Ovary (tissue), 9 donors: ENCODE results near the gene PTGFR. TPM values are rescaled to one million over a fixed set of nuclear protein-coding genes. Genes with fewer than 3 reads are reported as not detected.

ENCODE experiments used
- DNase-seq, 5 donors: peaks; one replicate each; pipeline ENCODE4 v3.0.0-alpha.2; 2019 to 2020
- H3K27ac ChIP-seq, 2 donors: fragments of 200-600 bp; one replicate each; pipeline versions ENCODE4 v1.5.1 to v1.8.0; 2019 to 2022
- H3K27me3 ChIP-seq: fragments of 200-600 bp; one replicate; pipeline ENCODE4 v1.8.0; 2022
- H3K36me3 ChIP-seq: fragments of 200-600 bp; sonication (generic); one replicate; pipeline ENCODE4 v1.5.1; 2019
- H3K4me1 ChIP-seq: one replicate; pipeline ENCODE4 v1.8.1; 2013; ENCODE audit warnings: mild to moderate bottlenecking, moderate library complexity; ENCODE audit not compliant: insufficient read depth
- H3K4me3 ChIP-seq: fragments of 200-600 bp; sonication (generic); one replicate; pipeline ENCODE4 v1.5.1; 2017
- H3K9me3 ChIP-seq, 2 donors: fragments of 200-600 bp in 1 of 2; sonication (generic) in 1 of 2; one replicate each; pipeline versions ENCODE4 v1.5.1 to v1.8.1; 2013 to 2019; ENCODE audit warnings: mild to moderate bottlenecking in 1 of 2, moderate library complexity in 1 of 2
- EP300 ChIP-seq: sonication (generic); formaldehyde crosslinking; IDR thresholded peaks from one replicate; pipeline ENCODE4 v1.6.1; 2017; ENCODE audit warnings: antibody characterized with exemption
- POLR2A ChIP-seq: fragments of 450-650 bp; IDR thresholded peaks from one replicate; pipeline ENCODE4 v1.6.1; 2017; ENCODE audit warnings: antibody characterized with exemption, mild to moderate bottlenecking, moderate library complexity
- WGBS, 3 donors: extraction: QIAGEN DNeasy Blood & Tissue Kit in 1 of 3; methylation state at CpG; one replicate each; pipeline versions ENCODE4 v1.1.5 to v1.1.7; 2013 to 2017; 5-methylcytosine and 5-hydroxymethylcytosine counted together
- intact Hi-C, 4 donors: fragments of 100-400 bp; cut with DNase I; formaldehyde crosslinking; loops; one replicate each; pipeline versions ENCODE4 v1.11.0 to v1.15.1; 2022 to 2023
- polyA plus RNA-seq, 2 donors: library from polyadenylated mRNA; stranded (reverse); fragments of 200-250 nt in 1 of 2; fragments of 350-450 nt in 1 of 2; fragmentation: Illumina TruSeq in 1 of 2; extraction: RNeasy Lipid Tissue Mini Kit (QIAGEN cat#74804) in 1 of 2; gene quantifications; one replicate each; pipeline ENCODE4 v1.2.3, GENCODE V29; 2013 to 2014
- total RNA-seq, 7 donors: library from RNA; depleted of rRNA in 2 of 7; stranded (reverse); fragments of >200 nt in 2 of 7; fragmentation: NEBNext Ultra II Directional in 3 of 7; extraction: Animal tissue kit (Norgen Biotek cat#: 25700) in 3 of 7; gene quantifications; one replicate each; pipeline versions ENCODE4 v1.1.0 to v1.2.4, GENCODE V29; 2016 to 2023
- TF ChIP-seq, protein P1 (sequence below), 3 donors: fragments of 450-650 bp in 2 of 3; fragments of 200-600 bp in 1 of 3; IDR thresholded peaks; one replicate each; pipeline versions ENCODE4 v1.5.1 to v1.8.0; 2016 to 2022; ENCODE audit warnings: antibody characterized with exemption in 3 of 3, mild to moderate bottlenecking in 1 of 3
- donor health status: DM: no; HTN: no; CAD: no; lungs with moderate emphysema.
- donor health status: DM: no; HTN: no; CAD: no.
- donor health status: Bipolar disorder and iron deficiency.
- donor health status: DM: yes; HTN: yes; CAD: no.
- donor health status: DM: no; HTN: no; CAD: no.
- donor health status: DM: yes; HTN: yes; CAD: no.

PTGFR gene
- total and polyA plus RNA-seq, 9 donors = 2.0 to 42.6 (median 3.8) TPM

GRCh38 chr1:78541479-78541878 is 50.7 kb downstream of the PTGFR start:
- TF ChIP-seq, protein P1, sequence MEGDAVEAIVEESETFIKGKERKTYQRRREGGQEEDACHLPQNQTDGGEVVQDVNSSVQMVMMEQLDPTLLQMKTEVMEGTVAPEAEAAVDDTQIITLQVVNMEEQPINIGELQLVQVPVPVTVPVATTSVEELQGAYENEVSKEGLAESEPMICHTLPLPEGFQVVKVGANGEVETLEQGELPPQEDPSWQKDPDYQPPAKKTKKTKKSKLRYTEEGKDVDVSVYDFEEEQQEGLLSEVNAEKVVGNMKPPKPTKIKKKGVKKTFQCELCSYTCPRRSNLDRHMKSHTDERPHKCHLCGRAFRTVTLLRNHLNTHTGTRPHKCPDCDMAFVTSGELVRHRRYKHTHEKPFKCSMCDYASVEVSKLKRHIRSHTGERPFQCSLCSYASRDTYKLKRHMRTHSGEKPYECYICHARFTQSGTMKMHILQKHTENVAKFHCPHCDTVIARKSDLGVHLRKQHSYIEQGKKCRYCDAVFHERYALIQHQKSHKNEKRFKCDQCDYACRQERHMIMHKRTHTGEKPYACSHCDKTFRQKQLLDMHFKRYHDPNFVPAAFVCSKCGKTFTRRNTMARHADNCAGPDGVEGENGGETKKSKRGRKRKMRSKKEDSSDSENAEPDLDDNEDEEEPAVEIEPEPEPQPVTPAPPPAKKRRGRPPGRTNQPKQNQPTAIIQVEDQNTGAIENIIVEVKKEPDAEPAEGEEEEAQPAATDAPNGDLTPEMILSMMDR (IDR thresholded peaks at IDR 0.05) = no peak
- TF ChIP-seq EP300 = no peak
- TF ChIP-seq POLR2A = no peak
- intact Hi-C loops = no loop called here

GRCh38 chr1:78543941-78544643 is 53.3 kb downstream of the PTGFR start:
- WGBS, 3 donors = 77 to 82% (median 81%) methylated on average over 3 of the region's 3 CpGs
- no peak for DNase-seq
- H3K4me1 ChIP-seq = no peaks in the 10 kb centered on the region
- no peak overlapping the region for H3K27ac ChIP-seq
- H3K4me3 ChIP-seq = no peak overlapping the region
- H3K9me3 ChIP-seq = peaks cover 0 to 2% of the 10 kb centered on the region in 2 donors
- H3K36me3 ChIP-seq = no peaks in the 10 kb centered on the region
- no peaks in the 10 kb centered on the region for H3K27me3 ChIP-seq
- intact Hi-C loops = no loop called here
- no peak for TF ChIP-seq EP300
- TF ChIP-seq POLR2A = no peak
- TF ChIP-seq, protein P1 (IDR thresholded peaks at IDR 0.05) = no peak

More at GRCh38 chr1:78541479-78541878, 50.7 kb downstream of the PTGFR start:
- DNase-seq = no peak
- Histone ChIP-seq H3K27me3 (no peaks in the 10 kb centered on the region), H3K4me3 (no peak overlapping the region), H3K36me3 (no peaks in the 10 kb centered on the region), H3K9me3 (peaks cover 0 to 2% of the 10 kb centered on the region in 2 donors), H3K27ac (no peak overlapping the region), H3K4me1 (no peaks in the 10 kb centered on the region)

- Histone ChIP-seq H3K27me3 (no peaks in the 10 kb centered on the region), H3K27ac (no peak overlapping the region), H3K36me3 (no peaks in the 10 kb centered on the region), H3K4me3 (no peak overlapping the region), H3K9me3 (no peaks in the 10 kb centered on the region), H3K4me1 (no peaks in the 10 kb centered on the region)
- WGBS, 3 donors = 31 to 39% (median 33%) methylated on average over 1 of the region's 1 CpG
- intact Hi-C loops = no loop called here
- DNase-seq = no peak
- no peak for TF ChIP-seq POLR2A
- TF ChIP-seq, protein P1 (IDR thresholded peaks at IDR 0.05) = no peak
- no peak for TF ChIP-seq EP300
Observed at GRCh38 chr1:78547081-78547480, 56.3 kb downstream of the PTGFR start.

DNA sequence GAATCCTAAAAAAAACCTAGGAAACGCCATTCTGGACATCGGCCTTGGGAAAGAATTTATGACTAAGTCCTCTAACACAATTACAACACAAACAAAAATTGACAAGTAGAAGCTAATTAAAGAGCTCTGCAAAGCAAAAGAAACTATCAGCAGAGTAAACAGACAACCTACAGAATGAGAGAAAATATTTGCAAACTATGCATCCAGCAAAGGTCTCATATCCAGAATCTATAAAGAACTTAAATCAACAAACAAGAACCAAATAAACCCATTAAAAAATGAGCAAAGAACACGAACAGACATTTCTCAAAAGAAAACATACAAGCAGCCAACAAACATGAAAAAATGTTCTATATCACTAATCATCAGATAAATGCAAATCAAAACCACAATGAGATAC is 58.6 kb downstream of the PTGFR start:
- DNase-seq = no peak
- H3K27me3 ChIP-seq = no peaks in the 10 kb centered on the region
- intact Hi-C loops = no loop called here
- H3K4me1 ChIP-seq = no peaks in the 10 kb centered on the region
- no peak overlapping the region for H3K27ac ChIP-seq
- no peak for TF ChIP-seq EP300
- no peak for TF ChIP-seq POLR2A
- TF ChIP-seq, protein P1 (IDR thresholded peaks at IDR 0.05) = no peak
- H3K4me3 ChIP-seq = no peak overlapping the region
- H3K9me3 ChIP-seq = no peaks in the 10 kb centered on the region
- 22 to 42% (median 23%) methylated on average over 3 of the region's 3 CpGs for WGBS, 3 donors
- H3K36me3 ChIP-seq = no peaks in the 10 kb centered on the region
